ENCODE data around the gene RAB40B. TPM values are rescaled to one million over a fixed set of nuclear protein-coding genes. Genes with fewer than 3 reads are reported as not detected.

Gene RAB40B
- 5.8 and 20.0 TPM in 2 replicates for total RNA-seq

DNA sequence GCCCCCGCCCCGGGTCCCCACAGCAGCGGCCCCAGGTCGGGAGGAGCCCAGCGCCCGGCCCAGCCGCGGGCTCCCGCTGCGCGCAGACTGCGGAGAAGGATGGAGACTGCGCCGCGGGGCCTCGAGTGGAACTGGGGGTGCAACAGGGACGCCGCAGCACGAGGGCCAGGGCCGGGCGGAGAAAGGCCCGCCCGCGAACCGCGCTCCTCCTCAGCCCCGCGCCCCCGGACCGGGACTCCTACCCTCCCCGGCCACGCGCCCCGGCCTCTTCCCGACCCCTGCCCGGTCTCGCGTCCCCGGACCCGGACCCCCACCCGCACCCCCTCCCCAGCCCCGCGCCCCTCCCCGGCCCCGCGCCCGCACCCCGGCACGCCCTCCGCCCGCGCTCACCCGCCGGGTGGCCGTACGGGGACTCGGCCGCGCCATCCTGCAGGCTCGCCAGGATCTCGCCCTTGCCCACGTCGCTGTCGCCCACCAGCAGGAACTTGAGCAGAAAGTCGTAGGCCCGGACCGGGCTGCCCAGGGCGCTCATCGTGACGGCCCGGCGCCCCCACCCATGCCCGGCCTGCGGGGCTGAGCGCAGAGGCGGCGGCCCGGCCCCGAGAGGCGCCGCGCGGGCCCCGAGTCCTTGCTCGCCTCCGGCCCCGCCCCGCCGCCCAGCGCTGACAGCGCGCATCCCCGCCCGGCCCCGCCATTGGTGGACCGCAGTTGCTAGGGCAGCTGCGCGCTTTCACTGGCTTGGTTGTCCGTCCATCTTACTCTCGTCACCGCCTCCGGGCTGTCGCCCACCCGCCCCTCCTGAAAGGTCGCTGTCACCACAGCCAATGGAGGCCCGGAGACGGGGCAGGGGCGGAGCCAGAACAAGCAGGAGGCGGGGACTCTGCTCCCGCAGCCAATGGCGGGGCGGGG is at the start of gene RAB40B:
RAB40B (minus strand) TSS at position 634 of the 909 bp plus-strand sequence; CDS start at position 532, 102 bp downstream.

GRCh38 chr17:82734987-82735866 is 36.7 kb upstream of the RAB40B start, which contains the start of gene FN3K:
FN3K (plus strand) TSS chr17:82735615; CDS start chr17:82735637, 22 bp downstream.

DNA sequence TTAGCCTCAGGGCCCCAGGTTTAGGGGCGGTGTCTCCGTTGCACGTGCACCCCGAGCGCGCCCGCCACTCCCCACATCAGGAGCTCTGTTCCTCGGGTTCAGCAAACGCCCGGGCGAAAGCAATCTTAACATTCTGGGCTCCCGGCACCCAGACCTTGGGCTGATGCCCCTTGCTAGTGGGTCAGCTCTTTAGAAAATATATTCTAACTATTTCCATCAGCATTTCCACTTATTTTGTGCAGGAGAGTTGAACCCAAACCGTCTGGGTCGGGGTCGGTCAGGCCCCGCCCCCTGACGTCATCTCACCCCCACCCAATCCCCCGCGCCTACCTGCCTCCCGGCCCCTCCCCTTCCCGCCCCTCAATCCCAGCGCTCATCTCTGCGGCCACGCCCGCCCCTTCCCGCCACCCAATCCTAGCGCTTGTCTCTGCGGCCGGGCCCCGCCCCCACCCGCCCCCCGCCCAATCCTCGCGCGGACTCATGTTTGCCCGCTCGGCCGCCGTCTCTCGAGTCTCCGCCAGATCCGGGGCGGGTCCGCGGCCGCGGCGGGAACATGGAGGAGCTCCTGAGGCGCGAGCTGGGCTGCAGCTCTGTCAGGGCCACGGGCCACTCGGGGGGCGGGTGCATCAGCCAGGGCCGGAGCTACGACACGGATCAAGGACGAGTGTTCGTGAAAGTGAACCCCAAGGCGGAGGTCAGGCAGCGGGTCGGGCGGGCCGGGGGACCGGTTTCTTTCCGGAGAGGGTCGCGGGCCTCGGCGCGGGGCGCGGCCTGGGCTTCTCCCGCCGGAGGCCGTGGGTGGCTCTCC is 17.9 kb upstream of the RAB40B start, which contains the start of gene FN3KRP:
FN3KRP (plus strand) TSS at position 504 of the 808 bp plus-strand sequence; CDS start at position 554, 50 bp downstream.

GRCh38 chr17:82648165-82648668 is 50.3 kb downstream of the RAB40B start, which contains the start of gene WDR45B:
WDR45B (minus strand) TSS chr17:82648444; CDS start chr17:82648340, 104 bp downstream.

Other genes starting within 250 kb of the RAB40B start
- gene CYBC1, start 247.9 kb downstream of the RAB40B start, total RNA-seq = 87.3 and 108 TPM in 2 replicates
- gene NARF, start 240.0 kb downstream of the RAB40B start, total RNA-seq = 33.1 and 39.1 TPM in 2 replicates
- 24.4 and 46.1 TPM in 2 replicates for gene FOXK2, start 179.0 kb downstream of the RAB40B start, total RNA-seq
- 51.3 and 58.1 TPM in 2 replicates for gene WDR45B, start 50.3 kb downstream of the RAB40B start, total RNA-seq
- gene FN3KRP, start 18.0 kb upstream of the RAB40B start, total RNA-seq = 14.4 and 27.8 TPM in 2 replicates
- gene FN3K, start 36.9 kb upstream of the RAB40B start, total RNA-seq = 4.8 and 6.9 TPM in 2 replicates
- gene TBCD, start 53.4 kb upstream of the RAB40B start, total RNA-seq = 45.5 and 65.6 TPM in 2 replicates
- under 0.01 TPM in 1 of 2 replicates, not detected in the other for gene ZNF750, start 141.3 kb upstream of the RAB40B start, total RNA-seq